HG02973 (cell line): ENCODE data around the gene PRSS35.
A peak's percentile ranks its signal among the peaks of the same experiment; 100 is the strongest.
"Not testable (repeated sequence)": the region's sequence is repeated elsewhere in the genome, so short reads cannot be mapped to it uniquely, and the experiment has no call there.

Source experiments
- ATAC-seq: cut with Tn5 transposase; IDR thresholded peaks from one replicate; pipeline ENCODE4 v1.9.1; 2021; ENCODE audit warnings: moderate library complexity; ENCODE audit not compliant: unreplicated experiment

PRSS35 gene

DNA sequence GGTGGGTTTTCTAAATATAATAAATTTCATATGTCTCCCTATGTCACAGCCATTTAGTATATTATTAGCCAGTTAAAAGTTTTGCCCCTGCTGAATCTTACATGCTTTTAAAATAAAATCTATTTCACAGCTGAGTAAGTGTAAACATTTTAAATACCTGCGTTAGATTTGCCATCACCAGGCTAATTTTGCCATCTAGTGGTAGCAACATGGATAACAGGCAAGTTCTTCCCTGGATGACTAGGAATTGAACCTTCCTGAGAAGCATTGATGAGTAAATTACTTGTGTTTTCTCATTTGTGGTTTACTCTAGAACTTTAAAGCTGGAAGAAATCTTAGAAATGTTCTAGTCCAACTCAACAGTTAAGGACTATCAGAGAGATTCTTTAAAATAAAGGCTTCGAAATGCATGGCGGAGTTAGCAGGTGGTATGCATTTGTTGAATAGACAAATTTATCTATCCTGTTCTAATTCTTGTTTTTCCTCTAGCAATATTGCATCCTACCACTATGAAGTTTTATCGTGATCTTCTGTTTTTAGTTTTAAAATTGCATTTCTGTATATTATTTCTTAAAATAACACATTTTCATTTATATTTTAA is 2.6 kb downstream of the PRSS35 start:
- ATAC-seq: peak; percentile 62

DNA sequence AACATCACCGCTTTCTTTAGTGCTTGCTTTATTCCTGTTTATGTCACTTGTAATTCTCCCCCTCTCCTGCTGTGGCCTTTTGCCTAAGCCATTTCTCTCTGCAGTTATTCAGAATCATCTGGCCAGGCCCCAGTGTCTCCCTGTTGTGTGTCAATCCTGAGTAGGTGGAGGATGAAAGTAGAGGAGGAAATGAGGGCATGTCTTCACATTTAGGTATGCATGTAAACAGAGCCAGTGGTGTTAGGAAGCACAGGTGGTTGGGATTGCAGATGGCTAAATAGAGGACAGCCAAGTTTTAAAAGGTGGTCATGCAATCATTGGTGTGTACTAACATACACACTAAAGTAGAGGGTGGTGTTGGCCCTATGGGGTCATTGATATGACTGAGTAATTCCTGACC is 5.2 kb downstream of the PRSS35 start:
- ATAC-seq: no peak

DNA sequence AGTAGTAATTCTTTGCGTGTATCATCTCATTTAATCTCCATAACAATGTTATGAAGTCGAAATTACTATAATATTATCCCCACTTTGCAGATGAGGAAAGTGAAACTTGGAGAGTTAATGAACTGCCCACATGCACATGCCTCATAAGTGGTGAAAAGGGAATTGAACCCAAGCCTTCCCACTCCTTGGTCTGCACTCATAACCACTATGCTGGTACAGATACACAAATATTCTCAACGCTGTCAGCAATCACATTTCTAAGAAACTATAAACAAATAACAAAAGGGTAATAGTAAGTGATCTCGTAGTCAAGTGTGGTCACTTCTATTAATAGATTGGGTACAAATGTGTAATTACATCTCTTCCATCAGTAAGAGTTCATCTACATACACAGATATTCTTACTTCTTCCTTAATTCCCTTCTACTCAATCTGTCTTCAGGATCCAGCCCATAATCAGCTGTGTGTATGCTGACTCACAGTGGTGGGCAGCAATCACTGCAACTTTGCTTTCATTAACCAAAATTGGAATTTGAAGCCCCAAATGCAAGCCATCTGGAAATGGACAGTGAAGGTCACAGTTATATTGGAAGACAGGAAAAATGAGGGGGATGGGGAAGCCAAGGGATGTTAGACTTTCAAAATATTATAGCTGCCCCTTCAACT is 6.6 kb downstream of the PRSS35 start:
- ATAC-seq: no peak

DNA sequence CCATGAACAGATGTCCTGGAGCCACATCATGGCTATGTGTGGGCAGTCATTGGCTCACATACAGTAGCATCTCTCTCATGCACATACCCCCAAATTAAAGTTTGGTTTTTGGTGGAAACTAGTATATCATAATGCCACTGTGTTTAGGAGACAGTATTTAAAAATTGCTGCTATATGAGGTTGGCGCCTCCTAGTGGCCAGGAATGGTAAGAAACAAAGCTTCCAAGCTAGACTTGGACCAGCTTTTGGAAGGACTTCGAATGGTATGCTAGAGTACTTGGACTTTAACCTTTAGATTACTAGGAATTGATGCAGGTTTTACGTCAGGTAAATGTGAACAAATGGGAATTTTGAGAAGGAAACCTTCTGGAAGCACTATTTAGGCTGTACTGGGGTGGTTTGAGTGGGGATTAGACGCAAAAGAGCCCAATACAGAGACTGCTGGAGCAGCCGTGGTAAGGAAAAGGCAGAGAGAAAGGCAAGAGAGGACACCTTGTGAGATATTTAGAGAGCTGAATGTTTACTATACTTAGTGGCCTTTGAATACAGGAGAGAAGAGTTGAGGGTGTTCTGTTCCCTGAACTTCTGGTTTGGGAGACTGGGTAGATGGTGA is 23.8 kb downstream of the PRSS35 start:
- ATAC-seq: peak; percentile 80

DNA sequence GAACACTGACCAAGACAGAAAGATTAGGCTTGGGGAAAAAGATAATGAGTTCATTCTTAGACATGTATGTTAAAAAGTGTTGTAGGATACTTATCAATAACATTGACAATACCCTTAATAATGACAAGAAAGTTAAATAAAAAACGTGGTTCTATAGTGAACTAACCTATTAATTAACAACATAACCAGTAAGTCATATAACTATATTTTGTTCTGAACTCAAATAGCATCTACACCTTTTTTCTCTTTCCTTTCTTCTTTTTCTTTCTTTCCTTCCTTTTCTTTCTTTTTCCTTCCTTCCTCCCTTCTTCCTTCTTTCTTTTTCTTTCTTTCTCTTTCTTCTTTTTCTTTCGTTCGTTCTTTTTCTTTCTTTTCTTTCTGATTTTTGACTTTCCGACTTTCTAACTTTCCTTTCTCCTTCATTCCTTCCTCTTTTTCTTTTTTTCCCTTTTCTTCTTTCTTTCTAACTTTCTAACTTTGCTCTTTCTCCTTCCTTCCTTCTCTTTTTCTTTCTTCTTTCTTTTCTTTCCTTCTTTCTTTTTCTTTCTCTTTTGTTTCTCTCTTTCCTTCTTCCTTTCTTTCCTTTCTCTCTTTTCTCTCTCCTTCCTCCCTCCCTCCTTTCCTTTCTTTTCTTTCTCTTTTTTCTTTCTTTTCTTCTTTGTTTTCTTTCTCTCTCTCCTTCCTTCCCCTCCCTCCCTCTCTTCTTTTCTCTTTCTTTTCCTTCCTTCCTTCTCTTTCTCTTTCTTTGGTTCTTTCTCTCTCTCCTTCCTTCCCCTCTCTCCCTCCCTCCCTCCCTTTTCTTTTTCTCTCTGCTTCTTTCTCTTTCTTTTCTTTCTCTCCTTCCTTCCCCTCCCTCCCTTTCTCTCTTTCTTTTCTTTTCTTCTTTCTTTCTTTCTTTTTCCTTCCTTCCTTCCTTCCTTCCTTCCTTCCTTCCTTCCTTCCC is 24.6 kb downstream of the PRSS35 start:
- peak; percentile 18 for ATAC-seq

DNA sequence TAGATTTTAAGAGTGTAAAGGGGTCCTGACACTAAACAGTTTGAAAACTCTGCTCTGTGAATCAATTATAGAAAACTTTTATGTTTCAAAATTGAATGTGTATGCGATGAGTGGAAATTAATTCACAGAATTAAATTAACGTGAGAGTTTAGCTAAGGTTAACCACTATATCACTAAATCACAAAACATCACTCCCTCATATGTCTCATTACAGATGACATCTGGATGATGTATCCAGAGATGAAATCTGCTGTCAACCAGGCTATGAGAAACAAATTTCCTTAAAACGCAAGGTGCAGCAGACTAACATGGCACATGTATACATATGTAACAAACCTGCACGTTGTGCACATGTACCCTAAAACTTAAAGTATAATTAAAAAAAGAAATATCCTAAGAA is 27.3 kb downstream of the PRSS35 start:
- no peak for ATAC-seq

DNA sequence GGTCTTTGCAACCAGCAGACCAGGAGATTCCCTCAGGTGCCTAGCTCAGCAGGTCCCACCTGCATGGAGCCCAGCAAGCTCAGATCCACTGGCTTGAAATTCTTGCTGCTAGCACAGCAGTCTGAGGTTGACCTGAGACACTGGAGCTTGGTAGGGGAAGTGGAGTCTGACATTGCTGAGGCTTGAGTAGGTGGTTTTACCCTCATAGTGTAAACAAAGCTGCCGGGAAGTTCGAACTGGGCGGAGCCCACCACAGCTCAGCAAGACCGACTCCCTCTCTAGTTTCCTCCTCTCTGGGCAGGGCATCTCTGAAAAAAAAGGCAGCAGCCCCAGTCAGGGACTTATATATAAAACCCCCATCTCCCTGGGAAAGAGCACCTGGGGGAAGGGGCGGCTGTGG is 34.3 kb downstream of the PRSS35 start:
- ATAC-seq: no peak

DNA sequence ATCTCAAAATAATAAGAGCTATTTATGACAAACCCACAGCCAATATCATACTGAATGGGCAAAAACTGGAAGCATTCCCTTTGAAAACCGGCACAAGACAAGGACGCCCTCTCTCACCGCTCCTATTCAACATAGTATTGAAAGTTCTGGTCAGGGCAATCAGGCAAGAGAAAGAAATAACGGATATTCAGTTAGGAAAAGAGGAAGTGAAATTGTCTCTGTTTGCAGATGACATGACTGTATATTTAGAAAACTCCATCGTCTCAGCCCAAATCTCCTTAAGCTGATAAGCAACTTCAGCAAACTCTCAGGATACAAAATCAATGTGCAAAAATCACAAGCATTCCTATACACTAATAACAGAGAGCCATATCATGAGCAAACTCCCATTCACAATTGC is 38.1 kb downstream of the PRSS35 start:
- not testable (repeated sequence) for ATAC-seq

DNA sequence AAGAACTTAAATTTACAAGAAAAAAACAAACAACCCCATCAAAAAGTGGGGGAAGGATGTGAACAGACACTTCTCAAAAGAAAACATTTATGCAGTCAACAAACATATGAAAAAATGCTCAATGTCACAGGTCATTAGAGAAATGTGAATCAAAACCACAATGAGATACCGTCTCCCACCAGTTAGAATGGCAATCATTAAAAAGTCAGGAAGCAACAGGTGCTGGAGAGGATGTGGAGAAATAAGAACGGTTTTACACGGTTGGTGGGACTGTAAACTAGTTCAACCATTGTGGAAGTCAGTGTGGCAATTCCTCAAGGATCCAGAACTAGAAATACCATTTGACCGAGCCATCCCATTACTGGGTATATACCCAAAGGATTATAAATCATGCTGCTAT is 39.4 kb downstream of the PRSS35 start:
- ATAC-seq: not testable (repeated sequence)

DNA sequence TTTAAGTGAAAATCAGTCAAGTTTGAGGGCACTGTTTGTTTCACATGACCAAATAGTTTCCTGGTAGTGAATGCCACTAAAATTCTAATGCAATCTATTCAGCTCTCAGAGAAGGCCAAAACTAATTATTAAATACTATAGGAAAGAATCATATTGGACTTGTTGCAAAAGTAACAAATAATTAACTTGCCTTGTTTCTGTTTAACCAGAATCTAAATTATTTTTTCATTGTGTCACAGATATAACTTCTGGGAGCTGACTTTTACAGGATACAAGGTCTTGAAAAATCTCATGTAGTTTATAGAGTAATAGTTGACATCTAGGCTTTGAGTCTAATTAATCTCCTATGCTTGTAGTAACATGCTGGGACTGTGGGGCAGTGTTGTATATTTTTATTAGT is 44.5 kb downstream of the PRSS35 start:
- no peak for ATAC-seq

DNA sequence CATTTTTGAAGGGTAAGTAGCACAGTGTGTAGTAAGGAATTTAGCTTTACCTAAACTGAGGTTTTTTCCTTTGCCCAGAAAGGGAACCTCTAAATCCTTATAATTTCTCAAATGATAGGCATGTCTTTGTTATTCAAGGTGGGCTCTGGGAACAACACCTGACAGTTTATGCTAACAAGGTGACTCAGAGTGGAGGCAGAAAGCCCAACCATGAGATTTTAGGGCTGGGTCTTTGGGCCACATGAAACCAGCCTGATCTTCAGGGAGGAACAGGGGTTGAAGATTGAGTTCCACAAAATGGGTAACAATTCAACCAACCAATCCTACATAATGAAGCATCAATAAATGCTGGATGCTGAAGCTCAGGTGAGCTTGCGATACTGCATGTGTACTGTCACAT is 46.6 kb downstream of the PRSS35 start:
- ATAC-seq: no peak

DNA sequence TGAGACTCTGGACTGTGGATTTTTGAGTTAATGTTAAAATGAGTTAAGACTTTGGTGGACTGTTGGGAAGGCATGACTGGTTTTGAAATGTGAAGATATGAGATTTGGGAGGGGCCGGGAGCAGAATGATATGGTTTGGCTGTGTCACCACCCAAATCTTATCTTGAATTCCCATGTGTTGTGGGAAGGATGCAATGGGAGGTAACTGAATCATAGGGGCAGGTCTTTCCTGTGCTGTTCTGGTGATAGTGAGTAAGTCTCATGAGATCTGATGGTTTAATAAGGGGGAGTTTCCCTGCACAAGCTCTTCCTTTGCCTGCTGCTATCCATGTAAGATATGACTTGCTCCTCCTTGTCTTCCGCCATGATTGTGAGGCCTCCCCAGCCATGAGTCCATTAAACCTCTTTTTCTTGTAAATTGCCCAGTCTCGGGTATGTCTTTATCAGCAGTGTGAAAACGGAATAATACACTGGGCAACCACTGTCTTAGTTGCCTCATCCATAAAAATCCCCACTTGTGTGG is 59.4 kb downstream of the PRSS35 start:
- ATAC-seq: not testable (repeated sequence)

DNA sequence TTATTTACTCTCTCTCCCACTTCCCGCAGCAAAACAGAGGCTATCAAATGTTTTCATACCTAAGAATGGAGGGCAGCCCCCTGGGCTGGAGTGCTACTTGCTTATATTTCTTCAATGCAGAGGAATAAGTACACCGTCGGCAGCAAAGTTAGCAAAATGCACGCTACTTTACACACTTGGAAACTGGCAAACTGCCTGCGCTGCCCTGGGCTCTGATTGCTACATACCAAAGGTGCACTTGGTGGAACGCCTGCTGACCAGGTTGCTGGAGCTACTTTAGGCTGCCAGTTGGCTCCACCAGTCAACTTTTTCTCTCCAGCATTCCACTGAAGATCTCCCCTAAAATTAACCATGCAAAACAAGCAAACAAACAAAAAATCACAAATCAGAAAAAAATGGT is 62.4 kb downstream of the PRSS35 start:
- no peak for ATAC-seq
